Measurements from ENCODE around the gene MYOZ3. TPM values are rescaled to one million over a fixed set of nuclear protein-coding genes. Genes with fewer than 3 reads are reported as not detected.

MYOZ3 gene, protein sequence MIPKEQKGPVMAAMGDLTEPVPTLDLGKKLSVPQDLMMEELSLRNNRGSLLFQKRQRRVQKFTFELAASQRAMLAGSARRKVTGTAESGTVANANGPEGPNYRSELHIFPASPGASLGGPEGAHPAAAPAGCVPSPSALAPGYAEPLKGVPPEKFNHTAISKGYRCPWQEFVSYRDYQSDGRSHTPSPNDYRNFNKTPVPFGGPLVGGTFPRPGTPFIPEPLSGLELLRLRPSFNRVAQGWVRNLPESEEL
- total RNA-seq = not detected in 2 replicates

DNA sequence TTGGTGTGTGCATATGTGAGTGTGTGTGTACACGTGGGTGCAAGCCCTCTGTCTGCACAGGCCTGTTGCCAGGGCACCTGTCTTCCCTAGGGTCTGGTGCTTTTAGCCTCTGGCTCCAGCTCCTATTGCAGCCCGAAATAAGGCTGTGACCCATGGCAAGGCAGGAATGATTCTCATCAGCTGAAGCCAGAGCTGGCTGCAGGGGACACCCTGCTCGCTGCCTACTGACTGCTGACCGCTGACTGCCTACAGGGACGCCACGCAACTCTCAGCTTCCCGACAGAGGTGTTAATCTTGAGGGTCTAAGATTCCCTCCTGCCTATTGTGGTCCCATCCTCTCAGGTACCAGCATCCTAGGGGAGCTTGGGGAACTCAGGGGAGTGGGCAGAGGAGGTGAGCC lies at the start of gene MYOZ3:
MYOZ3 (plus strand) TSS at position 166 of the 400 bp plus-strand sequence. CDS start 1,691 bp downstream, outside the sequence.

DNA sequence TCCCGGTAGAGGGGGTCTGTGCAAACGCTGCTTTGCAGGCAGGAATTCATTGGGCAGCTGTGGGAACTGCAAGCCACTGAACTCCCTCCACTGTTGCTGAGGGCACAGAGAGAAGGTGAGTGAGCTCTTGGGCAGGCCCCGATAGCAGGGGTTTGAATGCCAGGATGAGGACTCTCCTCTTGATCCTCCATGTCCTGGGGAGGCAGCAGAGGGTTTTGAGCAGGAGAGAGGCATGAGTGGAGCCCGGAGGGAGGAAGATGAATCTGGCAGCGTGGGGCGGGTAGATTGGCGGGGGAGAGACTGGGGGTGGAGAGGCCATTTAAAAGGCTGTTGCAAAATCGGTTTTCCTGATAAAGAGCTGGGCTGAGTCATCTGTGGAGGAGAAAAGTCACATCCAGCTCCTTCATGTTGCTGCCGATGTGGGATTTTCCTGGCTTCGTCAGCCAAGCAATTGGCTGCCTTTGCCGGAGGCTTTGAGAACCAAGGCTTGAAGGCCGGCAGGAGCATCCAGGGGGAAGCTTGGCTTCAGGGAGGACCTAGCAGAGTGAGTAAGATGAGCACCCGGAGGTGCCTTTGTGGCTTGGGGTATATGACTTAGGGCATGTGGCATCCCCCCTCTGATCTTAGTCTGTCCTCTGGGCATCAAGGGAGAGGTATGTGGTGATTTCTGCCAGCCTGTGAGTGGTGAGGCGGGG lies 20.6 kb upstream of the MYOZ3 start, which contains the start of gene SYNPO:
SYNPO (plus strand) TSS at position 350 of the 695 bp plus-strand sequence. CDS start 7,616 bp downstream, outside the sequence.

GRCh38 chr5:150700594-150701377 lies 39.7 kb downstream of the MYOZ3 start, which contains the start of gene RBM22:
Gene RBM22, minus strand, starts transcription at chr5:150701062. Its CDS starts 77 bp downstream, at chr5:150700985.

Other genes with a start within 250 kb of the MYOZ3 start
- 7.5 and 7.9 TPM in 2 replicates for gene CD74, start 248.3 kb upstream of the MYOZ3 start, total RNA-seq
- 1,741 and 3,246 TPM in 2 replicates for gene RPS14, start 211.5 kb upstream of the MYOZ3 start, total RNA-seq
- 65.2 and 218 TPM in 2 replicates for gene NDST1, start 153.1 kb upstream of the MYOZ3 start, total RNA-seq
- not detected in 2 replicates for gene SYNPO, start 20.6 kb upstream of the MYOZ3 start, total RNA-seq
- 25.1 and 35.4 TPM in 2 replicates for gene RBM22, start 39.8 kb downstream of the MYOZ3 start, total RNA-seq
- gene DCTN4, start 97.8 kb downstream of the MYOZ3 start, total RNA-seq = 45.1 and 48.8 TPM in 2 replicates
- 2.4 and 2.6 TPM in 2 replicates for gene SMIM3, start 117.5 kb downstream of the MYOZ3 start, total RNA-seq
- gene IRGM, start 185.3 kb downstream of the MYOZ3 start, total RNA-seq = not detected in 2 replicates
- gene ZNF300, start 243.7 kb downstream of the MYOZ3 start, total RNA-seq = 8.1 and 11.4 TPM in 2 replicates